Chondrocyte (in vitro differentiated cells): ENCODE data around the gene LDHD. TPM values are rescaled to one million over a fixed set of nuclear protein-coding genes. Genes with fewer than 3 reads are reported as not detected.

Experiments used
- DNase-seq: peaks from one replicate; pipeline ENCODE4 v3.0.0; 2021; ENCODE audit warnings: mixed read lengths, low spot score
- H3K27ac Mint-ChIP-seq: one replicate; pipeline ENCODE4 v1.8.0; 2021; ENCODE audit warnings: mild to moderate bottlenecking, moderate library complexity, mixed read lengths; ENCODE audit not compliant: unreplicated experiment
- H3K27me3 Mint-ChIP-seq: 2 replicates; pipeline ENCODE4 v1.8.0; 2021; ENCODE audit warnings: low read depth, mixed read lengths
- H3K36me3 Mint-ChIP-seq: 2 replicates; pipeline ENCODE4 v1.8.0; 2021; ENCODE audit warnings: low read depth, mixed read lengths
- H3K4me1 Mint-ChIP-seq: 2 replicates; pipeline ENCODE4 v1.8.0; 2021; ENCODE audit warnings: low read depth, mild to moderate bottlenecking, mixed read lengths
- H3K4me3 Mint-ChIP-seq: one replicate; pipeline ENCODE4 v1.8.0; 2021; ENCODE audit warnings: mild to moderate bottlenecking, moderate library complexity, mixed read lengths; ENCODE audit not compliant: unreplicated experiment
- H3K9me3 Mint-ChIP-seq: 2 replicates; pipeline ENCODE4 v1.8.0; 2021; ENCODE audit warnings: low read depth, mixed read lengths
- CTCF ChIP-seq: fragments of 200-600 bp; sonication (generic); IDR thresholded peaks from 2 replicates; pipeline ENCODE4 v1.5.0; 2021; ENCODE audit warnings: antibody characterized with exemption, mild to moderate bottlenecking, moderate library complexity
- total RNA-seq: library from RNA; stranded (reverse); gene quantifications from 3 replicates; pipeline ENCODE4 v1.2.1, GENCODE V29; 2021

The LDHD gene
- total RNA-seq, 1 donor from 2014 or later: 2.3 TPM

- H3K27ac Mint-ChIP-seq: no peak overlapping the region
- H3K4me1 Mint-ChIP-seq: peaks cover 28% of the 10 kb centered on the region
- peak; percentile 41 for DNase-seq
- no peaks in the 10 kb centered on the region for H3K36me3 Mint-ChIP-seq
- no peaks in the 10 kb centered on the region for H3K27me3 Mint-ChIP-seq
- H3K9me3 Mint-ChIP-seq: no peaks in the 10 kb centered on the region
- no peak for TF ChIP-seq CTCF
- H3K4me3 Mint-ChIP-seq: no peak overlapping the region
Measured at GRCh38 chr16:75089486-75090202, 26.9 kb downstream of the LDHD start.

- H3K9me3 Mint-ChIP-seq: no peaks in the 10 kb centered on the region
- no peak for DNase-seq
- H3K4me1 Mint-ChIP-seq: peaks cover 28% of the 10 kb centered on the region
- H3K36me3 Mint-ChIP-seq: no peaks in the 10 kb centered on the region
- TF ChIP-seq CTCF: no peak
- no peak overlapping the region for H3K4me3 Mint-ChIP-seq
- no peaks in the 10 kb centered on the region for H3K27me3 Mint-ChIP-seq
- H3K27ac Mint-ChIP-seq: no peak overlapping the region
Measured at GRCh38 chr16:75088934-75089333, 27.6 kb downstream of the LDHD start.

DNA sequence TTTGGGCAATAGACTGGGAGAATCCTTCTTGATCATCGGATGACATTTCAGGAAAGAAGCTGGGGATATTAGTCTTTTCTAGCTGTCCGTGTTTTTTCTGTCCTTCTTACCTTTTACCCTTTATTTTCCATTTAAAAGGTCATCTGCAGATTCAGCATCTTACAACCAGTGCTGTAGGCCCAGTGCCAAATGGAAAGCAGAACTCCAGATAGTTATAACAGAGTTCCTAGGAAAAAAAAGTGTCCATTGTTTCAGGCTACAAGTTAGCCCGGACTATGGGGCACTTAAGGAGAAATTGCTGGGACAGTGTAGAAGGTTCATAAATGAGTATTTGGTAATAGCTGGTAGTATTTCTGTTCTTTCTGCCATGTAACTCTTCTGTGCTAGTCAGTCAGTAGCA, 28.4 kb downstream of the LDHD start:
- Mint-ChIP-seq H3K4me3 (no peak overlapping the region), H3K9me3 (no peaks in the 10 kb centered on the region), H3K27me3 (no peaks in the 10 kb centered on the region), H3K27ac (no peak overlapping the region), H3K4me1 (peaks cover 28% of the 10 kb centered on the region), H3K36me3 (no peaks in the 10 kb centered on the region)
- no peak for TF ChIP-seq CTCF
- DNase-seq: no peak

DNA sequence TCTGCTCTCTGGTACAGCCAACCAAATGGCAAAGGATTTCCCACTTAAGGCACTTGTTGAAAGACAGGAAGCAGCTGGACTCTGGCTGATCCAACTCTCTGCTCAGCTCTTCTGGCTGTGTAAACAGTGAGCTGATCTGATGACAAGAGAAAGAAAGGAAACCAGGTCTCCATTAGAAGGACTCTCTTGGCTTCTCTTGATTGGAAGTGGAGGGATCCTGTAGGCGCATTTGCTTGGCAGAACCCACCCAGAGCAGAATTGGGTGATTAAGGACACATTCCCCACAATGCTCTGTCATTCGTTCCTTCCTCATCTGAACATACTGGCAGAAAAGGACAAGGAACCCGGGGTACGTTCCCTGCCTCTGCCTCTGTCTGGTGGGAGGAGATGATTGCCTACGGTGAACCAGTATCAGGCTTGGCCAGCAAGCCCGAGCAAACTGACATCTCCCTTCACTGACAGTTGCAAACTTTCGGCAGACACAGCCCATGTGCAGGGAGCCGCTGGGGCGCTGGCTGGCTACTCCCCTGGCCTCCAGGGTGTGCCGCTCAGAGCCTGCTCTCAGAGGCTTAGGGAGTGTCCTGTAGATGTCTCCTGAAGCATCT, 29.1 kb downstream of the LDHD start:
- no peaks in the 10 kb centered on the region for H3K36me3 Mint-ChIP-seq
- H3K9me3 Mint-ChIP-seq: no peaks in the 10 kb centered on the region
- no peaks in the 10 kb centered on the region for H3K27me3 Mint-ChIP-seq
- peak; percentile 50 for DNase-seq
- peak overlapping the region; percentile 22 for H3K27ac Mint-ChIP-seq
- no peak for TF ChIP-seq CTCF
- H3K4me3 Mint-ChIP-seq: no peak overlapping the region
- peaks cover 28% of the 10 kb centered on the region for H3K4me1 Mint-ChIP-seq

GRCh38 chr16:75086688-75087374, 29.7 kb downstream of the LDHD start:
- Mint-ChIP-seq H3K27ac (peak overlapping the region; percentile 24), H3K27me3 (no peaks in the 10 kb centered on the region), H3K4me3 (no peak overlapping the region), H3K9me3 (no peaks in the 10 kb centered on the region), H3K4me1 (peaks cover 28% of the 10 kb centered on the region), H3K36me3 (no peaks in the 10 kb centered on the region)
- DNase-seq: no peak
- TF ChIP-seq CTCF: no peak
